Measurements from ENCODE around the gene PTPRT. TPM values are rescaled to one million over a fixed set of nuclear protein-coding genes. Genes with fewer than 3 reads are reported as not detected.

Gene PTPRT
- total and polyA plus RNA-seq, 11 donors: 0.04 to 2.5 (median 0.25) TPM; not detected in 2

- Histone ChIP-seq H3K27ac (no peak overlapping the region), H3K27me3 (no peaks in the 10 kb centered on the region), H3K9me3 (peaks cover 0 to 17% (median 3%) of the 10 kb centered on the region in 12 donors), H3K4me3 (no peak overlapping the region), H3K4me1 (no peaks in the 10 kb centered on the region), H3K36me3 (no peaks in the 10 kb centered on the region)
- 90 to 94% (median 91%) methylated on average over 4 of the region's 4 CpGs for WGBS, 4 donors
- ATAC-seq: no peak
- TF ChIP-seq, protein P1, sequence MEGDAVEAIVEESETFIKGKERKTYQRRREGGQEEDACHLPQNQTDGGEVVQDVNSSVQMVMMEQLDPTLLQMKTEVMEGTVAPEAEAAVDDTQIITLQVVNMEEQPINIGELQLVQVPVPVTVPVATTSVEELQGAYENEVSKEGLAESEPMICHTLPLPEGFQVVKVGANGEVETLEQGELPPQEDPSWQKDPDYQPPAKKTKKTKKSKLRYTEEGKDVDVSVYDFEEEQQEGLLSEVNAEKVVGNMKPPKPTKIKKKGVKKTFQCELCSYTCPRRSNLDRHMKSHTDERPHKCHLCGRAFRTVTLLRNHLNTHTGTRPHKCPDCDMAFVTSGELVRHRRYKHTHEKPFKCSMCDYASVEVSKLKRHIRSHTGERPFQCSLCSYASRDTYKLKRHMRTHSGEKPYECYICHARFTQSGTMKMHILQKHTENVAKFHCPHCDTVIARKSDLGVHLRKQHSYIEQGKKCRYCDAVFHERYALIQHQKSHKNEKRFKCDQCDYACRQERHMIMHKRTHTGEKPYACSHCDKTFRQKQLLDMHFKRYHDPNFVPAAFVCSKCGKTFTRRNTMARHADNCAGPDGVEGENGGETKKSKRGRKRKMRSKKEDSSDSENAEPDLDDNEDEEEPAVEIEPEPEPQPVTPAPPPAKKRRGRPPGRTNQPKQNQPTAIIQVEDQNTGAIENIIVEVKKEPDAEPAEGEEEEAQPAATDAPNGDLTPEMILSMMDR (IDR thresholded peaks at IDR 0.05): no peak
- TF ChIP-seq POLR2A (IDR thresholded peaks at IDR 0.05): no peak
- intact Hi-C loops (cut with DNase I): no loop called here
- DNase-seq: no peak
Observed at GRCh38 chr20:42741906-42742305, 447.8 kb downstream of the PTPRT start.

- Histone ChIP-seq H3K4me3 (no peak overlapping the region), H3K36me3 (no peaks in the 10 kb centered on the region), H3K27ac (no peak overlapping the region), H3K27me3 (peaks cover 0 to 4% (median 0%) of the 10 kb centered on the region in 9 donors), H3K9me3 (peaks cover 0 to 17% (median 3%) of the 10 kb centered on the region in 12 donors), H3K4me1 (no peaks in the 10 kb centered on the region)
- DNase-seq (peak in 2 of 5 donors; percentile 12 to 54), ATAC-seq (peak in 2 of 4 donors; percentile 44 to 65)
- TF ChIP-seq, protein P1 (IDR thresholded peaks at IDR 0.05): no peak
- no peak for TF ChIP-seq POLR2A (IDR thresholded peaks at IDR 0.05)
- intact Hi-C loops (cut with DNase I): no loop called here
- 52 to 65% (median 57%) methylated on average over 6 of the region's 6 CpGs for WGBS, 4 donors
Observed at GRCh38 chr20:42740226-42740870, 449.4 kb downstream of the PTPRT start.

GRCh38 chr20:42739683-42740082 is 450.0 kb downstream of the PTPRT start:
- DNase-seq (no peak), ATAC-seq (no peak)
- intact Hi-C loops (cut with DNase I): no loop called here
- 70 to 89% (median 84%) methylated on average over 3 of the region's 3 CpGs for WGBS, 4 donors
- no peaks in the 10 kb centered on the region for H3K36me3 ChIP-seq
- no peak for TF ChIP-seq POLR2A (IDR thresholded peaks at IDR 0.05)
- TF ChIP-seq, protein P1 (IDR thresholded peaks at IDR 0.05): no peak
- H3K27me3 ChIP-seq: peaks cover 0 to 8% (median 0%) of the 10 kb centered on the region in 9 donors
- H3K4me1 ChIP-seq: no peaks in the 10 kb centered on the region
- H3K4me3 ChIP-seq: no peak overlapping the region
- H3K9me3 ChIP-seq: peaks cover 0 to 17% (median 3%) of the 10 kb centered on the region in 12 donors
- H3K27ac ChIP-seq: no peak overlapping the region

DNA sequence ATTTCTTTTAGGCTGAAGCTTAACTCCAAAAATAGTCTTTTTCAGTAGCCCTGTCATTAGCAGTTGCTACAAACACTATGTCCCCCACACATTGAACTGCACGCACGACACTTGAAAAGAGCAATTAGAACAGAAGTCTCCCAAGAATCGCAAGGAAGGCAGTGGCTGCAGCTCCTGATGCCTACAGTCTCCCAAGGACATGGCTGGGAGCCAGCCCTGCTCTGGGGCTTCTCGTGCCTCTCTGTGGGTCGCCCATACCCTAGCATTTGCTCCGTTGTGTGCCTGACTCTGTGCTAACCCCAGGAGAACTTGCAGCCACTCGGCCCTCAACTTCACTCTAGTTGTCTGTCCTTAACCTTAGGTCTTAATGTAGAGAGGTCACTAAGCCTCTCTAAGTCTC is 454.2 kb downstream of the PTPRT start:
- Histone ChIP-seq H3K4me1 (no peaks in the 10 kb centered on the region), H3K27me3 (peaks cover 0 to 12% (median 0%) of the 10 kb centered on the region in 9 donors), H3K36me3 (no peaks in the 10 kb centered on the region), H3K27ac (no peak overlapping the region), H3K9me3 (no peaks in the 10 kb centered on the region), H3K4me3 (no peak overlapping the region)
- ATAC-seq (no peak), DNase-seq (no peak)
- intact Hi-C loops (cut with DNase I): no loop called here
- no peak for TF ChIP-seq POLR2A (IDR thresholded peaks at IDR 0.05)
- TF ChIP-seq, protein P1 (IDR thresholded peaks at IDR 0.05): no peak
- 76 to 82% (median 79%) methylated on average over 7 of the region's 7 CpGs for WGBS, 4 donors
